Large intestine (tissue), 3 donors: ENCODE data around the gene SLC35E2B. TPM values are rescaled to one million over a fixed set of nuclear protein-coding genes. Genes with fewer than 3 reads are reported as not detected.
"Not testable (repeated sequence)": the region's sequence is repeated elsewhere in the genome, so short reads cannot be mapped to it uniquely, and the experiment has no call there.

Experiments used
- DNase-seq, 2 donors: peaks; one replicate each; pipeline versions ENCODE4 v3.0.0 to v3.0.0-alpha.2; 2013
- H3K27ac ChIP-seq: one replicate; pipeline ENCODE4 v1.5.1; 2013; ENCODE audit warnings: low read length
- H3K27me3 ChIP-seq: 2 replicates; pipeline ENCODE4 v1.6.1; 2013; ENCODE audit warnings: low read length; ENCODE audit not compliant: control insufficient read depth, insufficient read depth
- H3K36me3 ChIP-seq: 2 replicates; pipeline ENCODE4 v1.6.1; 2013; ENCODE audit warnings: low read length; ENCODE audit not compliant: control insufficient read depth, insufficient read depth
- H3K4me1 ChIP-seq: one replicate; pipeline ENCODE4 v1.6.1; 2013; ENCODE audit warnings: low read length; ENCODE audit not compliant: control insufficient read depth, insufficient read depth
- H3K4me3 ChIP-seq: one replicate; pipeline ENCODE4 v1.5.1; 2013; ENCODE audit warnings: low read length
- H3K9me3 ChIP-seq: one replicate; pipeline ENCODE4 v1.6.1; 2013; ENCODE audit warnings: mild to moderate bottlenecking, low read depth, low read length, moderate library complexity; ENCODE audit not compliant: control insufficient read depth
- WGBS: methylation state at CpG from one replicate; pipeline ENCODE4 v1.1.5; 2013; ENCODE audit warnings: low lambda C conversion rate; ENCODE audit not compliant: insufficient coverage; 5-methylcytosine and 5-hydroxymethylcytosine counted together
- polyA plus RNA-seq: library from polyadenylated mRNA; unstranded; fragments of 120-200 nt; gene quantifications from one replicate; pipeline ENCODE4 v1.2.1, GENCODE V29; 2013

SLC35E2B gene
- polyA plus RNA-seq, 1 donor: 44.3 TPM

- not testable (repeated sequence) for H3K9me3 ChIP-seq, H3K4me1 ChIP-seq, DNase-seq, H3K27me3 ChIP-seq, H3K4me3 ChIP-seq, H3K27ac ChIP-seq
- 17% methylated on average over 1 of the region's 15 CpGs for WGBS
- H3K36me3 ChIP-seq: peaks cover 22% of the 10 kb centered on the region
Measured at GRCh38 chr1:1662830-1663560, 29.6 kb downstream of the SLC35E2B start.

- not testable (repeated sequence) for H3K4me3 ChIP-seq, H3K27me3 ChIP-seq, H3K9me3 ChIP-seq, DNase-seq, H3K27ac ChIP-seq, H3K4me1 ChIP-seq
- peaks cover 19% of the 10 kb centered on the region for H3K36me3 ChIP-seq
- WGBS: no CpG with 5 or more reads among the region's 9 CpGs
Measured at GRCh38 chr1:1662392-1662791, 30.2 kb downstream of the SLC35E2B start.

DNA sequence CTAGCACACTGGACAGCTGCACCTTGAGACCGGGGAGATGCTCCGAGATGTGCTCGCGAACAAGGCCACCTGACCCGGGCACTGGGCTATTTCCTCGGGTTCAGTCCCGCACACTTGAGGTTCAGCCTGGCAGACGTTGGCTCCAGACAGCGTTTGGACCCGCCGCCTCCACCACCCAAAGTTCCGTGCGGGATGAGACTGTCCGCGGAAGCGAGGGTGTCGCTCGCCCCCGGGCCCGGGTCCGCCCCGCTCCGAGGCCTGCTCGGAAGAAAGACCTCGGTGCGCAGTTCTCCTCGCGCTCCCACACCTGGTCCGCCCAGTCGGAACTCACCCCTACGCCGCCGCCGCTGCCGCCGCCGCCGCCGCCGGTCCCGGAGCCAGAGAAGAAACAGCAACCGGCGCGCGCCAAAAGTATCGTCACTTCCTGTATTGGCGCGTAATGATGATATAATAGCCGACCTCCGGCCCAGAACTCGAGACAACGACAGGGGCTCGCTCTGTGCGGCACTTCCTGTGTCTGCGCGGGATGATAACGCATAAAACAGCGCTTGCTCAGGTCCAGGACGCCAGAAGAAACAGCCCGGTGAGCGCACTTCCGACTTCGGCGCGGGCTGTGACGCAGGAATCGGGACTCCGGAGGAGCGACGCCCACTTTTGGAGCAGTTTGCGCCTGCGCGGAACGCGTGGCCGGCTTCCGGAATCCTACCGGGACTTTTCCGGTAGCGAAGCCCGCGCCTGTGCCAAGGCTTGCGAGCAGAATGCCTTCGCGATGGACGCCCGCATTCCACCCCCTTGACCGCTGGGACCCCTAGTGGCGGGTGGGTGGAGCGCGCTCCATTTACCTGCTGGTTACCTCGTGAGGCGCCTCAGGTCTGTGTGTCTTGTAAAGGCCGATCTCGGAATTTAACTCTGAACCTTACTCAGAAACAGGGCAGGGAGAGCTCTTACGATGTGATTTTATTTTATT lies 33.7 kb downstream of the SLC35E2B start, which contains the start of gene CDK11B:
TSS of gene CDK11B (minus strand) at position 422 of the 967 bp plus-strand sequence. CDS start 1,519 bp downstream, outside the sequence.
- DNase-seq: peak; percentile 95 to 98
- Histone ChIP-seq H3K27ac (peak within 1 kb of the TSS; percentile 92), H3K4me3 (peak within 1 kb of the TSS; percentile 52), H3K36me3 (peaks cover 25% of the 10 kb centered on the region)
- H3K27me3 ChIP-seq, H3K9me3 ChIP-seq, H3K4me1 ChIP-seq: not testable (repeated sequence)
- WGBS: no CpG with 5 or more reads among the region's 96 CpGs

DNA sequence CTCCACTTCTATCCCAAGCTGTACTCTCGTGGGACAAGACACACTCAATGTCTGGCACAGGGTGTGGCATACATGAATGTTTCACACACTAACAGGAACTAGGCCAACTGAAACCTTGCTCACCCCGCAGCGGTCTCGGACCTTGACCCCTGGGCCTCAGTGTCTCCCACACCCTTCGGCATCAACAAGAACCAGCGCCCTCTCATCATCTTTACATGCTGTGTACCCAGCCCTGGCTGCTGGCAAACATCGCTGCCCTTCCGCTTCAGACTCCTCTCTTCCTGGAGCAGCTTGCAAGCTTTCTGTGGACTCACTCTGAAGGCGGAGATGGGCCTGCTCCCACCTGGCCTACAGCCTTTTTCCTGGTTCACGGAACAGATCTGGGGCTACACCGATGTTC lies 44.3 kb downstream of the SLC35E2B start:
- H3K4me3 ChIP-seq, H3K4me1 ChIP-seq, H3K27ac ChIP-seq, DNase-seq, H3K9me3 ChIP-seq, H3K27me3 ChIP-seq: not testable (repeated sequence)
- WGBS: no CpG with 5 or more reads among the region's 11 CpGs
- H3K36me3 ChIP-seq: peaks cover 31% of the 10 kb centered on the region

DNA sequence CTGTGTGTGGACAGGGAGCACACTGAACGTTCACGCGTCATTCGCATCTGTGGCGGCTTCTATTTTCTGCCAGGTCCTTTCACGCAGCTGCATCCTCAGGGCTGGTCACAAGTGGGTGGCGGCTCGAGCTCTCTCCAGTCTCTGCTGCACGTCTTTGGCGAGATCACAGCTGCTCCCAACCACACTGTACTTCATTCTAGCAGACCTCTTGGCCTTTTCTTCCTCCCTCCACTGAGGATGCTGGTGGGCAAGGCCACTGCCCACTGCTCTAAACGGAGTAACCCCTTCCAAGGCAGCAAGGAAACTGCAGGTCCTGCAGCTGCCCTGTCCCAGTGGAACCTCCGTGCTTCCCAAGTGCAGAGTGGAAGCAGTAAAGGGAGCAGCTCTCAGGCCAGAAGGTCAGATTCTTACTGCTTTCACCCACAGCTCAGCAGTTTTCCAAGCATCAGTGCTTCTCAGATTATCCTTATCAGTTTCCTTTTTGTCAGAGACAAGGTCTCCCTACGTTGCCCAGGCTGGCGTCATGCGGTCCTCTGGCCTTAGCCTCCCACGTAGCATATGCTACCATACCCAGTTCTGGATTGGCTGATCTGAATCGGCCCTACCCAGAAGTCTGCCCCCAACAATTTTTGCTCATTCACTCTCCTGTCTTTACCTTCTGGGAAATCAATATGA lies 44.9 kb downstream of the SLC35E2B start:
- not testable (repeated sequence) for H3K27ac ChIP-seq, H3K4me1 ChIP-seq, H3K27me3 ChIP-seq, H3K4me3 ChIP-seq, H3K9me3 ChIP-seq, DNase-seq
- peaks cover 30% of the 10 kb centered on the region for H3K36me3 ChIP-seq
- WGBS: no CpG with 5 or more reads among the region's 17 CpGs

- H3K36me3 ChIP-seq: peaks cover 21% of the 10 kb centered on the region
- H3K4me3 ChIP-seq, H3K9me3 ChIP-seq, DNase-seq, H3K27ac ChIP-seq, H3K27me3 ChIP-seq, H3K4me1 ChIP-seq: not testable (repeated sequence)
- WGBS: no CpG with 5 or more reads among the region's 5 CpGs
Measured at GRCh38 chr1:1646326-1646725, 46.3 kb downstream of the SLC35E2B start.

DNA sequence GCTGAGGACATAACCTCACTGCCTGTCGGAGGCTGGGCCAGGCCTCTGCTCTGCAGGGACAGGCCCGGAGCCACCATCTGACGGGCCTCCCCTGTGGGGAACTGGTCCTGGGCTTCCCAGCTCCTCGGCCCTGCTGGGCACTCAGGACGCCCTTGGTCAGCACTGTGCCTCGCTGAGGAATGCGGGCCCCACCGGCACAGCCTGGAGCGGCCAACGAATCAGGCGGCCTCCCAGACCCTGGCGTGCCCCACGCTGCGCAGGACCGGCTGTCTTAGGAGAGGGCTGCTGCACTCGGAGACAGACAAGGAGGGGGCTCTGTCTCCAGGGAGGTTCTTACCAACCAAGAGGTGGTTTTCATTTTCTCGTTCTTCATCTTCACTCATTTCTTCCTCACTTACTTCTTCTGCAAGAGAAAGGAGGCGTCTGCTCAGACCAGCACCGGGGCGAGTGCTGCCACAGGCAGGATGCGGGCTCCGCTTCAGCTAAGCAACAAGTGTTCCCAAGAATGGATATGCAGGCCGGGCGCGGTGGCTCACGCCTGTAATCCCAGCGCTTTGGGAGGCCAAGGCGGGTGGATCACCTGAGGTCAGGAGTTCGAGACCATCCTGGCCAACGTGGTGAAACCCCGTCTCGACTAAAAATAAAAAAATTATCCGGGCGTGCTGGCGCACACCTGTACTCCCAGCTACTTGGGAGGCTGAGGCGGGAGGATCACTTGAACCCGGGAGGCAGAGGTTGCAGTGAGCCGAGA lies 51.7 kb downstream of the SLC35E2B start:
- not testable (repeated sequence) for H3K4me1 ChIP-seq, H3K36me3 ChIP-seq, H3K4me3 ChIP-seq, H3K9me3 ChIP-seq, H3K27ac ChIP-seq, DNase-seq, H3K27me3 ChIP-seq
- no CpG with 5 or more reads among the region's 38 CpGs for WGBS

DNA sequence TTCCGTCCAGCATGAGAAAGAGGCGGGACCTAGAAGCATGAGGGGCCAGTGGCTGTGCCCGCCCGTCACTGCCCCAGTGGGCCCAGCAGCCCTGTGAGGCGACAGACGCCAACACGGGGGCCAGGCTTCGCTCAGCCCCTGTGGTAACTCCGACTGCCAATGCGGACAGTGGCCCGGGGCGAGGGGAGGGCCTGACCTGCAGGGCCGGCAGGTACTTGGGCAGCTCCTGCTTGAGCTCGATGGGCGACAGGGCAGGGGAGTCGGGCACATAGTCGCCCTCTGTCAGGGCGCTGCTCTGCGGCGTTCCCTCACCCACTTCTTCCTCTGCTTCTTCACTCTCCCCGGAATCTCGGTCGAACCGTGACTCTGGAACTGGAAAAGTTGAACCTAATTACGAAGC lies 52.5 kb downstream of the SLC35E2B start:
- H3K4me3 ChIP-seq, H3K27me3 ChIP-seq, H3K9me3 ChIP-seq, H3K27ac ChIP-seq, DNase-seq, H3K4me1 ChIP-seq, H3K36me3 ChIP-seq: not testable (repeated sequence)
- WGBS: no CpG with 5 or more reads among the region's 25 CpGs

GRCh38 chr1:1639368-1639767 lies 53.2 kb downstream of the SLC35E2B start:
- H3K36me3 ChIP-seq, H3K27ac ChIP-seq, DNase-seq, H3K4me1 ChIP-seq, H3K27me3 ChIP-seq, H3K9me3 ChIP-seq, H3K4me3 ChIP-seq: not testable (repeated sequence)
- no CpG with 5 or more reads among the region's 16 CpGs for WGBS

GRCh38 chr1:1638528-1638927 lies 54.1 kb downstream of the SLC35E2B start:
- WGBS: no CpG with 5 or more reads among the region's 13 CpGs
- not testable (repeated sequence) for H3K36me3 ChIP-seq, H3K4me1 ChIP-seq, H3K9me3 ChIP-seq, H3K27me3 ChIP-seq, H3K27ac ChIP-seq, DNase-seq, H3K4me3 ChIP-seq
